Measurements from ENCODE around the gene XPO1.

DNA sequence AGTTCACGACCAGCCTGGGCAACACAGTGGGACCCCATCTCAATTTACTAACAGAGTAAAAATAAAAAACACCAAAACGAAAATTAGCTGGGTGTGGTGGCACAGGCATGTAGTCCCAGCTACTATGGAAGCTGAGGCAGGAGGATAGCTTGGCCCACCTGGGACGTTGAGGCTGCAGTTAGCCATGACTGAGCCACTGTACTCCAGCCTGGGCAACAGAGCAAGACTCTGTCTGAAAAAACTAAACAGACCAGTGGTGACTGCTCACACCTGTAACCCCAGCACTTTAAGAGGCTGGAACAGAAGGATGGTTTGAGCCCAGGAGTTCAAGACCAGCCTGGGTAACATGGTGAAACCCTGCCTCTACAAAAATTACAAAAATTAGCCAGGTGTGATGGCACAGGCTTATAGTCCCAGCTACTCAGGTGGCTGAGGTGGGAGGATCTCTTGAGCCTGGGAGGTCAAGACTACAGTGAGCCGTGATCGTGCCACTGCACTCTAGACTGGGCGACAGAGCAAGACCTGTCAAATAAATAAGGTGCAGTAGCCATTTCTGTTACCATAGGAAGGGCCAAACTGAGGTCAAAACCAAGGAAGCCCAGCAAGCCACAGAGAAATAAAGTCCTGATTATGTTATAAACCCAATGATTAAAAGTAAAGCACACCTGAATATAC is 81.3 kb downstream of the XPO1 start:
- TF ChIP-seq, protein P1, sequence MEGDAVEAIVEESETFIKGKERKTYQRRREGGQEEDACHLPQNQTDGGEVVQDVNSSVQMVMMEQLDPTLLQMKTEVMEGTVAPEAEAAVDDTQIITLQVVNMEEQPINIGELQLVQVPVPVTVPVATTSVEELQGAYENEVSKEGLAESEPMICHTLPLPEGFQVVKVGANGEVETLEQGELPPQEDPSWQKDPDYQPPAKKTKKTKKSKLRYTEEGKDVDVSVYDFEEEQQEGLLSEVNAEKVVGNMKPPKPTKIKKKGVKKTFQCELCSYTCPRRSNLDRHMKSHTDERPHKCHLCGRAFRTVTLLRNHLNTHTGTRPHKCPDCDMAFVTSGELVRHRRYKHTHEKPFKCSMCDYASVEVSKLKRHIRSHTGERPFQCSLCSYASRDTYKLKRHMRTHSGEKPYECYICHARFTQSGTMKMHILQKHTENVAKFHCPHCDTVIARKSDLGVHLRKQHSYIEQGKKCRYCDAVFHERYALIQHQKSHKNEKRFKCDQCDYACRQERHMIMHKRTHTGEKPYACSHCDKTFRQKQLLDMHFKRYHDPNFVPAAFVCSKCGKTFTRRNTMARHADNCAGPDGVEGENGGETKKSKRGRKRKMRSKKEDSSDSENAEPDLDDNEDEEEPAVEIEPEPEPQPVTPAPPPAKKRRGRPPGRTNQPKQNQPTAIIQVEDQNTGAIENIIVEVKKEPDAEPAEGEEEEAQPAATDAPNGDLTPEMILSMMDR (IDR thresholded peaks at IDR 0.05): no peak
- no peak for TF ChIP-seq POLR2A (IDR thresholded peaks at IDR 0.05)

All from vagina (tissue), 2 donors.